Inflammatory macrophage treated with lipopolysaccharide for 1 hour (primary cell): ENCODE data around the gene CADPS2.

Experiments used
- DNase-seq, 2 donors: peaks; one replicate each; pipeline ENCODE4 v3.0.0-alpha.2; 2020 to 2022

Gene CADPS2

GRCh38 chr7:122766593-122766992, 119.7 kb downstream of the CADPS2 start:
- DNase-seq = no peak

DNA sequence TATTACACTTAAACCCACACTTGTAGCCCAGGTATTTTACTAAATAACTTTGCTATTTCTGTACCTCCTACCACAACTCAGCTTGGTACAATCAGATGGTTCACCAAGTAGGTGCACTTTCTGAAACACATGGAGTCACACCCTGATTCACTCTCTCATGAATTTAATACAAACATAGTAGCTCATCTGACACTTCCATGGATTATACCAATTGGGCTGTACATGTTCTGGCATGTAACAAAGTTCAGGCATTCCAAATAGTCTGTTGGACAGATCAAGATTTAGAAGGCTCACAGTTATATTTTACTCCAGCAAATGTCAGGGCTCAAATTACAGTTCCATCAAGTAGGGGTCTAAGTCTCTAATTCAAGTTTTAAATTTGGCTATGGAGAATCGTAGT, 121.4 kb downstream of the CADPS2 start:
- no peak for DNase-seq

- DNase-seq = no peak
These were observed 122.2 kb downstream of the CADPS2 start for GRCh38 chr7:122764020-122764419.

DNA sequence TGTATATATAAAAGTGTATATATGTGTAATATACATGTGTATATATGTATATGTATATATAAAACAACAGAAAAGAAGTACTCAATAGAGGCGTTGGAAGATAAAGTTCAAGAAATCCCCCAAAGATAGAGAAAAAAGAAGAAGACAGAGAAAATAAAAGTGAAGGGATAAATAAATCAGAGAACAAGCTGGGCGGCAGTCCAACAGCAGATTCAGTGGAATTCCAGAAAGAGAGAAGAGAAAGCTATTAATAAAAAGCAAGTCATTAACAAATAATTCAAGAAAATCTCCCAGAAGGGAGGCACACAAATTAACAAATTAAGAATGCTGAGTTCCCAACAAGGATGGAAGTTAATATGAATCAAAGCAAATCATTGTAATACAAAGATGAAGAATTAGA, 124.2 kb downstream of the CADPS2 start:
- DNase-seq = no peak

GRCh38 chr7:122758501-122758900, 127.8 kb downstream of the CADPS2 start:
- DNase-seq = no peak

GRCh38 chr7:122756860-122757259, 129.4 kb downstream of the CADPS2 start:
- no peak for DNase-seq

GRCh38 chr7:122755696-122756095, 130.6 kb downstream of the CADPS2 start:
- DNase-seq = no peak

GRCh38 chr7:122752583-122752982, 133.7 kb downstream of the CADPS2 start:
- no peak for DNase-seq

DNA sequence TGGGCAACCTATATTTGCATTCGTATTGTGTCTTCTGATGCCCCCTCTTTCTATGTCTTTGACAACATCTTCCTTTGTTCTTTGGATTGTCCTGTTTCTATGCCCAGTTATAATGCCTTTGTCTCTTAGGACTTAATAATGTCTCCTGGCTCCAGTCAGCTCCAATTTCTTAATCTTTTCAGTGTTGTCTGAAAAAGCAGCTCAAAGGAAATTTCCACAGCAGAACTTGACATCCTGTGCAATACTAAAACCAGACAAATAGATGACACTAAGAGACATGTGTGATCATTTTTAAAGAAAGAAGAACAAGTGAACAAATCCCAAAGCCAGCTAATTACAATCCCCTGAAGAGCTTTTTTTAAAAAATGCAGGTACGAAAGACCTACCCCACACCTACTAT, 135.9 kb downstream of the CADPS2 start:
- DNase-seq = no peak

DNA sequence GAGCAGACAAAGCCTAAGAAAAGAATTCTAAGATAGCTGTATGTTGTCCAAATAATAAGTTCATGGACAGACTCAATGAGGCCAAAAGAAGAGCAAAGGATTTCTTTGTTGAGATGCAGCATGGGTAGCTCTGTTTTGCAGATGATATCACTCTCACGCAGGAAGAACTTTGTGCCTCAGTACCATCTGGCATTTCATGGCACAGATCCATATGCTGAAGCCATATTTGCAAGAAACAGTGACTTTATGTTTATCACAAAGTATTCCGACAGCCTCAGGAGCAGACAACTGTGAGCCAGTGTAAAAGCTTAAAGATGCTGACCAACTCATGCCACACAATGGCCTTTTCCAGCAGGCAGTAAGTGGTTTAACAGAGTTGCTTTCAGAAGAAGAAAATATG, 138.1 kb downstream of the CADPS2 start:
- no peak for DNase-seq

DNA sequence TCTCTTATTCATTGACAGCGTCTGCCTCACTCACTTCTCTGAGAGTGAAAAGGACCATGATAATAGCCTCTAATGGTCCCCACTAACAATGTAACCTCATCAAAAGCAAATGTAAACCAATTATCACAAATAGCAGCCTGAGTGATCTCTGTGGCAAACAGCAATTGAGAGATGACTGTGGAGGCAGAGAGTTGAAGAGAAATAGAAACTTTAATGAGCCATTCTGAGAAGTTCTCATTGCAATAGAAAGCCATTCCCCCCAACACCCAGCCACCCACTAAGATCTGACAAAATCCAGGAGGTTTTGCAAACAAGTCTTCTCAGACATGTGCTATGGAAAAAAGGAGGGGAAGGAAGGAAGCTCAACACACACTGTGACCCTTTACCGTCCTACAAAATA, 139.3 kb downstream of the CADPS2 start:
- DNase-seq = no peak

- DNase-seq = no peak
These were observed 143.0 kb downstream of the CADPS2 start for GRCh38 chr7:122743211-122743610.

- DNase-seq = no peak
These were observed 147.3 kb downstream of the CADPS2 start for GRCh38 chr7:122738947-122739346.

GRCh38 chr7:122736183-122736582, 150.1 kb downstream of the CADPS2 start:
- DNase-seq = no peak

DNA sequence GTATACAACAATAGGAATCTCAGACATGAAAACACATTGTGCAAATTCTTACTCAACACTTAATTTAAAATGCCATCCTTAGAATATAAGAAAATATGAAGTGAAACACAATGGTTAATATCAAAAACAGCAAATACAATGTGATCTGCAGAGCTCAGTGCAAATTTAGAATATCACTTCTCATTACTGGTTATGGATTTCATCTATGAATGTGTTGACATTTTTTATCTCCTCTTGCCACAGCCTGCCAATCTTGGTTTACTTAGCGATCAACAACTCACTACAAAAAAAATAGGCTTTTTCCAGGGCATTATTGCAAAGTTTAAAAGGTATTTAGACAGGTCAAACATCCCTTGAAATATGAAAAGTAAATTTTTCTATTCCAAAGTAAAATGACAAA, 158.5 kb downstream of the CADPS2 start:
- no peak for DNase-seq

- DNase-seq = no peak
These were observed 158.9 kb downstream of the CADPS2 start for GRCh38 chr7:122727354-122727753.

GRCh38 chr7:122726881-122727280, 159.4 kb downstream of the CADPS2 start:
- no peak for DNase-seq

DNA sequence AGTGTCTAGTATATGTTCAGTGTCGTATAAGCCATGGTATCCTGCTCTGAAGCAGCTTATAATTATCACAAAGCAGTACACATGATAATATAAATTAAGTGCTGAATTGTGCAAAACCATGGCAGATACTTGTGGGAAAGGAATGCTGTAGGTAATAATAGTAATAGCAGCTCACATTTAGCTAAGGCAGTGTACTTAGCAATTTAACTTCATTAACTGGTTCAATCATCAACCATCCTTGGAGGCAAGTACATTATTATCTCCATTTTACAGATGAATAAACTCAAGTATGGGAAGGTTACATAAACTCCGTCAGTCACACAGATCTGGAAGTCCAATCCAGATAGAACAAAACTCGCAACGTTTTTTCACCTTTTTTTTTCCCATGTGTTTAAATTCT, 161.9 kb downstream of the CADPS2 start:
- no peak for DNase-seq

GRCh38 chr7:122719010-122719578, 167.2 kb downstream of the CADPS2 start:
- no peak for DNase-seq

DNA sequence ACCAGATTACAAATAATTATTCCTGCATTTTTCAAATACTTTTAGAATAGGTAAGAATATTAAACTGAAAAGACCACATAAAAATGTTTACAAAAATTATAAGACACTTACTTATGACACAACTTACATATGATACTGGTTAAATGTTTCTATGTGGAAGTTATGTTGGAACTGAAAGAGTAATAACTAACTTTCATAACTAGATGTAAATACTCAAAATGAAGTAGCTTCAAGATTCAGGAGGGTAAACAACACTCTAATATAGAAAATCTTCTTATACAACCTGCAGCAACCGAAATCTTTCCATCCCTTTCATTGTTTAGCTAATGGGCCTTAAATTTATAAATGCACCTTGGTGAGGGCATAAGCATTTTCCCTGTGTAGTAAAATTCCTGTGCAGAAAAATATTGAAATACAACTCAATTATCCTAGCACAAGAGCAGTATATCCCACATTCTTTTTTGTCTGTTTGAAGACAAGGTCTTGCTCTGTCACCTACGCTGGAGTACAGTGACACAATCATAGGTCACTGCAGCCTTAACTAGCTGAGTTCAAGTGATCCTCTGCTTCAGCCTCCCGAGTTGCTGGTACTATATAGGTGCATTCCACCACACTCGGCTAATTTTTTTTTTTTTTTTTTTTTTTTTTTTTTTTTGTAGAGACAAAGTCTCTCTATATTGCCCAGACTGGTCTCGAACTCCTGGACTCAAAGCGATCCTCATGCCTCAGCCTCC, 168.7 kb downstream of the CADPS2 start:
- no peak for DNase-seq

DNA sequence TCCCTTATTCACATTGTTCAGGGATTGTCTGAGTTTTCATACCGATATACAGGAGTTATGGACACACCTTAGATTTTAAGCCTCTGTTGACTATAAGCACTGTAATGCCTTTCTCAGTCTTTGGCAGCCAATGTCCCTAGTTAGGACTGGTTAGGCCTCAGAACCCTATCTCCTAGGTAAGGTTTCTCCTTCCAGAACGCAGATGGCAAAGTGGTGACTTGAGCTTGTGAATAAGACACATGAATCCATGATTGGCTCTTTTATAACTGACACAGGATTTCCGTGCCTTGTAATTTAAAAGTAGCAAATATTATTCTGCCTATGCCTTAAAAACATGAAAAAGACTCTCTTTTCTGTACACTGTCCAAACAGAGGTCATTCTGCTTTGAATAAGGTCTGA, 171.1 kb downstream of the CADPS2 start:
- no peak for DNase-seq

DNA sequence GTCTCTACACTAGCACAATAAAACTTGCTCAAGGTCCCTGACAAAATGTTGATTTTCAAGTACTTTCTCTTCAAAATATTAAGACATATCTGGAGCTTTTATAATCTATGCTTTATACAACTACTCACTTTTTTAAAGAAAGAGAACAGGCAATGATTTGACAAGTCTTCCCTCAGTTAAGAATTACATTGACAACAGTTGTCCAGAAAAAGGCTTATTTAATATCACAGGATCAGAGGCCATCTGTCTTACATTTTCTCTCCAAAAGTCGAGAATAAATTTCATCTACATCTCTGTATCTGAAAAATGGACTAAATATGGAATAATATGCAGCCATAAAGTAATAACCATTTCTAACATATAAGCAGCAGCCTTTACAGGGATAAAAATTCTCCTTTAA, 175.3 kb downstream of the CADPS2 start:
- DNase-seq = no peak

- DNase-seq = no peak
These were observed 176.2 kb downstream of the CADPS2 start for GRCh38 chr7:122709930-122710646.

- DNase-seq = no peak
These were observed 179.4 kb downstream of the CADPS2 start for GRCh38 chr7:122706836-122707235.
